Activated CD8-positive, alpha-beta memory T cell treated with anti-CD3 and anti-CD28 coated beads, Interleukin-2, amount 10 ng/mL, durations not matched to agents 7 days and 5 days (primary cell): ENCODE measurements around the gene USH2A. TPM values are rescaled to one million over a fixed set of nuclear protein-coding genes. Genes with fewer than 3 reads are reported as not detected.

Experiments
- ATAC-seq: fragments of 150-1000 bp; cut with Tn5 transposase; one replicate; pipeline ENCODE4 v1.10.0; 2021; ENCODE audit warnings: moderate library complexity
- CTCF ChIA-PET: fragments of 350-600 bp; sonication (Branson Sonifier 250); formaldehyde crosslinking; loops from one replicate; lab custom pipeline; 2021; ENCODE audit warnings: antibody characterized with exemption; lab: Charles Lee
- DNase-seq: peaks from one replicate; pipeline ENCODE4 v3.0.0-alpha.2; 2020
- H3K27ac Mint-ChIP-seq: one replicate; pipeline ENCODE4 v1.8.0; 2021; ENCODE audit warnings: mild to moderate bottlenecking, mixed read lengths
- H3K27me3 Mint-ChIP-seq: one replicate; pipeline ENCODE4 v1.8.0; 2021; ENCODE audit warnings: mixed read lengths
- H3K36me3 Mint-ChIP-seq: one replicate; pipeline ENCODE4 v1.8.0; 2021; ENCODE audit warnings: mild to moderate bottlenecking, mixed read lengths
- H3K4me1 Mint-ChIP-seq: one replicate; pipeline ENCODE4 v1.8.0; 2021; ENCODE audit warnings: mixed read lengths
- H3K4me3 Mint-ChIP-seq: one replicate; pipeline ENCODE4 v1.8.0; 2021; ENCODE audit warnings: mild to moderate bottlenecking, moderate library complexity, mixed read lengths
- H3K9me3 Mint-ChIP-seq: one replicate; pipeline ENCODE4 v1.8.0; 2022; ENCODE audit warnings: low read depth, mixed read lengths
- total RNA-seq, 2 experiments: library from RNA; stranded (reverse); gene quantifications; one replicate each; pipeline ENCODE4 v1.2.3, GENCODE V29; 2021

The USH2A gene
- total RNA-seq, result not detected

- no peak for ATAC-seq
- no peak for DNase-seq
- Mint-ChIP-seq H3K4me3 (no peak within 1 kb of the TSS), H3K36me3 (no peaks in the 10 kb centered on the region), H3K4me1 (no peaks in the 10 kb centered on the region), H3K27me3 (no peaks in the 10 kb centered on the region), H3K9me3 (peaks cover 5% of the 10 kb centered on the region), H3K27ac (no peak within 1 kb of the TSS)
- CTCF ChIA-PET, result no interaction called here
Observed at GRCh38 chr1:216422821-216423520, at the start of gene USH2A. Gene USH2A, minus strand, starts transcription at chr1:216423448. Its CDS starts 1,112 bp downstream, at chr1:216422336.

GRCh38 chr1:216466162-216466801, 43.0 kb upstream of the USH2A start:
- Mint-ChIP-seq H3K36me3 (no peaks in the 10 kb centered on the region), H3K9me3 (no peaks in the 10 kb centered on the region), H3K4me3 (no peak overlapping the region), H3K27me3 (no peaks in the 10 kb centered on the region), H3K4me1 (no peaks in the 10 kb centered on the region), H3K27ac (no peak overlapping the region)
- ATAC-seq (no peak), DNase-seq (no peak)
- CTCF ChIA-PET, result no interaction called here

- Mint-ChIP-seq H3K4me3 (no peak overlapping the region), H3K36me3 (no peaks in the 10 kb centered on the region), H3K4me1 (no peaks in the 10 kb centered on the region), H3K27me3 (no peaks in the 10 kb centered on the region), H3K27ac (no peak overlapping the region), H3K9me3 (no peaks in the 10 kb centered on the region)
- CTCF ChIA-PET, result no interaction called here
- DNase-seq (no peak), ATAC-seq (no peak)
Observed at GRCh38 chr1:216464489-216464888, 41.2 kb upstream of the USH2A start.

GRCh38 chr1:216462066-216462775, 39.0 kb upstream of the USH2A start:
- no peak for DNase-seq
- no peak overlapping the region for H3K4me3 Mint-ChIP-seq
- H3K27me3 Mint-ChIP-seq, result no peaks in the 10 kb centered on the region
- no peaks in the 10 kb centered on the region for H3K36me3 Mint-ChIP-seq
- ATAC-seq, result no peak
- H3K4me1 Mint-ChIP-seq, result no peaks in the 10 kb centered on the region
- H3K27ac Mint-ChIP-seq, result no peak overlapping the region
- H3K9me3 Mint-ChIP-seq, result no peaks in the 10 kb centered on the region
- CTCF ChIA-PET, result no interaction called here

GRCh38 chr1:216461466-216461865, 38.2 kb upstream of the USH2A start:
- DNase-seq, result no peak
- Mint-ChIP-seq H3K36me3 (no peaks in the 10 kb centered on the region), H3K27me3 (no peaks in the 10 kb centered on the region), H3K9me3 (no peaks in the 10 kb centered on the region), H3K27ac (no peak overlapping the region), H3K4me3 (no peak overlapping the region), H3K4me1 (no peaks in the 10 kb centered on the region)
- ATAC-seq, result no peak
- CTCF ChIA-PET, result no interaction called here

GRCh38 chr1:216459651-216460207, 36.5 kb upstream of the USH2A start:
- no peaks in the 10 kb centered on the region for H3K9me3 Mint-ChIP-seq
- DNase-seq (no peak), ATAC-seq (no peak)
- CTCF ChIA-PET, result no interaction called here
- no peaks in the 10 kb centered on the region for H3K27me3 Mint-ChIP-seq
- H3K4me3 Mint-ChIP-seq, result no peak overlapping the region
- H3K4me1 Mint-ChIP-seq, result no peaks in the 10 kb centered on the region
- no peak overlapping the region for H3K27ac Mint-ChIP-seq
- no peaks in the 10 kb centered on the region for H3K36me3 Mint-ChIP-seq

- Mint-ChIP-seq H3K9me3 (peaks cover 3% of the 10 kb centered on the region), H3K27me3 (no peaks in the 10 kb centered on the region), H3K36me3 (no peaks in the 10 kb centered on the region), H3K4me1 (no peaks in the 10 kb centered on the region), H3K4me3 (no peak overlapping the region), H3K27ac (no peak overlapping the region)
- CTCF ChIA-PET, result no interaction called here
- ATAC-seq (no peak), DNase-seq (no peak)
Observed at GRCh38 chr1:216458812-216459211, 35.6 kb upstream of the USH2A start.

GRCh38 chr1:216457356-216457755, 34.1 kb upstream of the USH2A start:
- CTCF ChIA-PET, result no interaction called here
- Mint-ChIP-seq H3K4me3 (no peak overlapping the region), H3K9me3 (peaks cover 3% of the 10 kb centered on the region), H3K27me3 (no peaks in the 10 kb centered on the region), H3K36me3 (no peaks in the 10 kb centered on the region), H3K27ac (no peak overlapping the region), H3K4me1 (no peaks in the 10 kb centered on the region)
- no peak for ATAC-seq
- no peak for DNase-seq

- Mint-ChIP-seq H3K27ac (no peak overlapping the region), H3K9me3 (peaks cover 6% of the 10 kb centered on the region), H3K4me3 (no peak overlapping the region), H3K4me1 (no peaks in the 10 kb centered on the region), H3K27me3 (no peaks in the 10 kb centered on the region), H3K36me3 (no peaks in the 10 kb centered on the region)
- ATAC-seq (no peak), DNase-seq (no peak)
- CTCF ChIA-PET, result no interaction called here
Observed at GRCh38 chr1:216456682-216457081, 33.4 kb upstream of the USH2A start.

- Mint-ChIP-seq H3K4me1 (no peaks in the 10 kb centered on the region), H3K27ac (no peak overlapping the region), H3K9me3 (peaks cover 6% of the 10 kb centered on the region), H3K27me3 (no peaks in the 10 kb centered on the region), H3K36me3 (no peaks in the 10 kb centered on the region), H3K4me3 (no peak overlapping the region)
- CTCF ChIA-PET, result no interaction called here
- DNase-seq (no peak), ATAC-seq (no peak)
Observed at GRCh38 chr1:216453777-216454176, 30.5 kb upstream of the USH2A start.

- Mint-ChIP-seq H3K9me3 (peaks cover 17% of the 10 kb centered on the region), H3K36me3 (no peaks in the 10 kb centered on the region), H3K27ac (no peak overlapping the region), H3K4me1 (no peaks in the 10 kb centered on the region), H3K27me3 (no peaks in the 10 kb centered on the region), H3K4me3 (no peak overlapping the region)
- no peak for ATAC-seq
- DNase-seq, result no peak
- CTCF ChIA-PET, result no interaction called here
Observed at GRCh38 chr1:216450227-216450626, 27.0 kb upstream of the USH2A start.

GRCh38 chr1:216448011-216448510, 24.8 kb upstream of the USH2A start:
- no peaks in the 10 kb centered on the region for H3K4me1 Mint-ChIP-seq
- no peak overlapping the region for H3K27ac Mint-ChIP-seq
- no peaks in the 10 kb centered on the region for H3K36me3 Mint-ChIP-seq
- CTCF ChIA-PET, result no interaction called here
- no peak overlapping the region for H3K4me3 Mint-ChIP-seq
- H3K9me3 Mint-ChIP-seq, result peaks cover 17% of the 10 kb centered on the region
- DNase-seq (no peak), ATAC-seq (no peak)
- H3K27me3 Mint-ChIP-seq, result no peaks in the 10 kb centered on the region

- peaks cover 2% of the 10 kb centered on the region for H3K9me3 Mint-ChIP-seq
- H3K36me3 Mint-ChIP-seq, result no peaks in the 10 kb centered on the region
- CTCF ChIA-PET, result no interaction called here
- DNase-seq (no peak), ATAC-seq (no peak)
- H3K27me3 Mint-ChIP-seq, result no peaks in the 10 kb centered on the region
- H3K4me3 Mint-ChIP-seq, result no peak overlapping the region
- H3K27ac Mint-ChIP-seq, result no peak overlapping the region
- H3K4me1 Mint-ChIP-seq, result no peaks in the 10 kb centered on the region
Observed at GRCh38 chr1:216437603-216438002, 14.4 kb upstream of the USH2A start.
